H54 (cell line): ENCODE measurements around the gene LINC01488.

ENCODE experiments used
- DNase-seq: peaks from one replicate; pipeline ENCODE4 v3.0.0; 2011; ENCODE audit warnings: low spot score, mixed read lengths; ENCODE audit not compliant: insufficient read length
- FAIRE-seq: peaks from 3 replicates; lab custom pipeline; 2011; peaks lifted over from hg19 to GRCh38; lab: Jason Lieb, UNC
- POLR2A ChIP-seq: IDR thresholded peaks from 2 replicates; pipeline ENCODE4 v1.6.1; 2011; ENCODE audit warnings: low read depth, mild to moderate bottlenecking, low read length

The LINC01488 gene

GRCh38 chr11:69463995-69464960 is 17.2 kb upstream of the LINC01488 start:
- no peak for TF ChIP-seq POLR2A
- no peak for DNase-seq
- FAIRE-seq: no peak

DNA sequence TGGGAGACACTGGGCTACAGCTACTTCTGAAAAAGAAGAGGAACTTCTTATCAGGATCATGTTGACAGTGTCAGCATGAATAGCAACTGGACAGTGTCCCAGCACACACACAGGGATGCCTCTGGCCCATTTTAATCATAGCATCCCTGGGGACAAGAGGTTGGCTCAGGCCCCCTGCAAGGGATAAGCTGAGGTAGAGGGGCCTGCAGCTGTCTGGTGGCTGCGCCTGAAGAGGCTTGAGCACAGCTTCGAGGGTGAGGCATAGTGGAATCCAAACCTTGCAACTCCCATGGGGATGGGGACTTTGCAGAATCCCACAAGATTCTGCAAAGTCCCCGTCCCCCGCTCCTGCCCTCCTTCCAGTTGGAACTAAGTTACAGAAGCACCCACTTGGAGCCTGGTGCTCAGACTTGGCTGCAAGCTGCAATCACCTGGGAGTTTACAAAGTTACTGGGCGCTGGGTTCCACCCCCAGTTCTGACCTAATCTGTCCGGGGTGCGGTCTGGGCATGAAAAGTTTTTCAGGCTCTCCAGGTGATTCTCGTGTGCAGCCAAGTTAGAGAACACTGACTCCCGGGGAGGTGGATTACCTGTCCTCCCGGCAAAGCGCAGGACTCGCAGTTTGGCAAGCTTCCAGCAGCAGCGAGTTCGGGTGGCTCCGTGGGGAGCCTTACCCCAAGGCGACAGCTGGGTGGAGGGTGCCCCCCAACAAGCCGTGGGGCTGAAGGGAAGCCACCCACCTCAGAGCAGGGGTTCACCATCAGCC is 16.0 kb upstream of the LINC01488 start:
- DNase-seq: no peak
- no peak for TF ChIP-seq POLR2A
- FAIRE-seq: no peak

DNA sequence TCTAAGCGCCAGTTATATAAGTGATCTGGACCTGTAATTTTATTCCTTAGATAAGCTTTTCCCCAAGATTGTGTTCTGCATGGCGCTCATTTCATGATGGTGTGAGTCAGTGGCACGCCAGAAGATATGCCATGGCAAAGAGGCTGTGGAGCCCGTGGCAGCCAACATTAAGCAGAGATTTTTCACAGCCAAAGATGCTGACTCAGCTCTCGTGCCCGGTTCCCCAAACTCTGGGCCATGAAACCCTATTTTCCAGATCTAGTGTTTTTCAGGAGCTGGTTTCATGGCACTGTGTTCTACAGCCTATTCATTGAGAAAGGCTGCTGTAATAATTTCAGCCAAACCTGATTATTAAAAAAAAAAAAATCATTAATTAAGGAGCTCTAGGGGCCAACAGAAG is 15.4 kb upstream of the LINC01488 start:
- DNase-seq (no peak), FAIRE-seq (no peak)
- no peak for TF ChIP-seq POLR2A

- FAIRE-seq (no peak), DNase-seq (no peak)
- no peak for TF ChIP-seq POLR2A
These were observed 14.3 kb upstream of the LINC01488 start for GRCh38 chr11:69467196-69467595.

- TF ChIP-seq POLR2A: no peak
- no peak for FAIRE-seq
- DNase-seq: no peak
These were observed 13.8 kb upstream of the LINC01488 start for GRCh38 chr11:69467646-69468045.

DNA sequence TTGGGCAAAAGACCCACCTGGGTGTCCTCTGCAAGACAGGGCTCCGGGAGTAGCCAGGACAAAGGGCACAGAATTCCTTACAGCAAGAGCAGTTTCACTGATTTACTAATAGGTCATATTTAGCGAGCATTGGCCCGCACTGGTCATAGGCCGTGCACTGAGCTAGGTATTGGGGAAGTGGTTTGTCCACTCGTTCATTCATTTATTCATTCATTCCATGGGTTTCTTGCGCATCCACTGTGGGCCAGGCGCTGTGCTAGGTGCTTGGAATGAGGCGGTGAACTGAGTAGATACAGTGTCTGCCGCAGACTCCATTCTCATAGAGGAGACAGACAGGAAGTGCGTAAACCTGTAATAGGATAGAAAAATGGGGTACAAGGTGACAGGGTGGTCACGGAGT is 13.2 kb upstream of the LINC01488 start:
- no peak for FAIRE-seq
- DNase-seq: no peak
- no peak for TF ChIP-seq POLR2A

DNA sequence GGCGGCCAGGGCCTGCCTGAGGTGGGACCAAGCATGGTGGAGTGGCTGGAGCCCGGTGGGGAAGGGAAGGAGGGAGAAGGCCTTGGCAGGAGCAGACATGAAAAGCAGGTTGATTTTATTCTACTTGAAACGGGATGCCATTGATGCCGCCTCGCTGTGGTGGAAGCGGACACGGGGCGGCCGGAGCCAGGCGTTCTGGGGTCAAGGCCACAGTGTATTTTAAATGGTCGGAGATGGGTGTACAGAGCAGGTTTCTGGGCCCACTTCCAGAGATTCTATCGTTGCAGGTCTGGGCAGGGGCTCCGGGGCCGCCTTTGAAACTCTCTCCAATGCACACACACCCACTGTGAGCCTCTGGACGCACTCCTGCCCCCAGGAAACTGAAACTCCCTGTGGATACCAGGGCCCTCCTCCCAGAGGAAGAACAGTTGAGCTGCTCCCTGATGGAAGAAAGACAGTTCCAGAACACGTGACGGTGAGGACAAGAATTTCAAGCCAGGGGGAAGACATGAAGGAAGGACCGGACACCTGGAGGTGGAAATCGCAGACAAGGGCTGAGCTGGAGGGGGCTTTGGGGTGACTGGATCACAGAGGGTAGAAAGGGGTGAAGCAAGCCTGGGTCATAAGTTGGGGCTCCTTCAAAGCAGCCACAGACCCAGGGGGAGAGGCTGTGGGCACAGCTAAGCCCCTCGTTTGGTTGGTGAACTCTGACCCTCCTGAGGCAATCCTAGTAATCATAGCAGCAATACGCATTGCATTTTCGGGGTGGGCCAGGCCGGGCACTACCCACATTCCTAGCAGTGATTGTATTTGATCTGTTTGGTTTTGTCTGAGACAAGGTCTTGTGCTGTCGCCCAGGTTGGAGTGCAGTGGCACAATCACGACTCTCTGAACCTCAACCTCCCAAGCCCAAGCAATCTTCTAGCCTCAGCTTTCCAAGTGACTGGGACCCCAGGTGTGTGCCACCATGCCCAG is 12.3 kb upstream of the LINC01488 start:
- FAIRE-seq (no peak), DNase-seq (no peak)
- no peak for TF ChIP-seq POLR2A

GRCh38 chr11:69470301-69470700 is 11.2 kb upstream of the LINC01488 start:
- TF ChIP-seq POLR2A: no peak
- DNase-seq (no peak), FAIRE-seq (no peak)

DNA sequence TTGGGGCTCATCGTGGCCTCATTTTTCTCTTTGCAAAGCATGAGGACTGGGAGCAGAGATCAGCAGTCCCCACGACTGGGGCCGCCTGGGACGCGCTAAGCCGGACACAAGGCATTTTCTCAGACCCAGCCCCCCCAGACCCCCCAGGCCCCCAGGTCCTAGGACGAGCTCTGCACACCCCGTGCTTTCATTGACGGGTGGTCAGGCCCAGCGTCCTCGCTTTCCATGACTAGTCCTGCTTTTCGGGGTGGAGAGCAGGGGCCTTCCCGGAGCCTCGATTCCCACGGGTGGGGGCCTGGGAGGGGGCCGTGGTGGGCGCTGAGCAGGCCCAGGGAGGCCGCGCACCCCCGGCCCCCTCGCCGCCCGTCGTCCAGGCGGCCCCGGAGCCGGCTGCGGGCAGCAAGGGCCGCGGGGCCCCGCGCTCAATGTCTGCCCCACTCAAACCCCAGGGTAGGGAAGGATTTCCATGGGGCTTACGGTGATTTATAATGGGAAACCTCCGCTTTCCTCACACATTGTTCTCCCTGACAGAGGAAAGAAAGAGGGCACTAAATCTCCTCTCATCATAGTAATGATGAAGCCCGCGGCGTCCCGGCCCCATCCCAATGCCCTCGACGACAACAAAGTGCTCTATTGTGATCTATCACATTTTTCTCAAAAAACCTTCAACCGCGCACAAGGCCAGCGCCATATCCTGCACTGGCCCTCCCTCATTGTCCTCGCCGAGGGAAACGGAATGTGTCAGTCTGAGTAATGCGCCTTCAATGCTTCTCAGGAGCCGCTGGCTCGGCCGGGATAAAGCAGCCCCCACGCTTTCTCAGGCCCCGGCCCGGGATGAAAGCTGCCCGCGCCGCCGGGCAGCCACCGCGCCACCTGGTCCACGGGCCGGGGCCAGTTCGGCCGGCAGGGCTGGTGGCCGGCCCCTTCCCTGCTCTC is 10.4 kb upstream of the LINC01488 start:
- FAIRE-seq (no peak), DNase-seq (no peak)
- TF ChIP-seq POLR2A: no peak

DNA sequence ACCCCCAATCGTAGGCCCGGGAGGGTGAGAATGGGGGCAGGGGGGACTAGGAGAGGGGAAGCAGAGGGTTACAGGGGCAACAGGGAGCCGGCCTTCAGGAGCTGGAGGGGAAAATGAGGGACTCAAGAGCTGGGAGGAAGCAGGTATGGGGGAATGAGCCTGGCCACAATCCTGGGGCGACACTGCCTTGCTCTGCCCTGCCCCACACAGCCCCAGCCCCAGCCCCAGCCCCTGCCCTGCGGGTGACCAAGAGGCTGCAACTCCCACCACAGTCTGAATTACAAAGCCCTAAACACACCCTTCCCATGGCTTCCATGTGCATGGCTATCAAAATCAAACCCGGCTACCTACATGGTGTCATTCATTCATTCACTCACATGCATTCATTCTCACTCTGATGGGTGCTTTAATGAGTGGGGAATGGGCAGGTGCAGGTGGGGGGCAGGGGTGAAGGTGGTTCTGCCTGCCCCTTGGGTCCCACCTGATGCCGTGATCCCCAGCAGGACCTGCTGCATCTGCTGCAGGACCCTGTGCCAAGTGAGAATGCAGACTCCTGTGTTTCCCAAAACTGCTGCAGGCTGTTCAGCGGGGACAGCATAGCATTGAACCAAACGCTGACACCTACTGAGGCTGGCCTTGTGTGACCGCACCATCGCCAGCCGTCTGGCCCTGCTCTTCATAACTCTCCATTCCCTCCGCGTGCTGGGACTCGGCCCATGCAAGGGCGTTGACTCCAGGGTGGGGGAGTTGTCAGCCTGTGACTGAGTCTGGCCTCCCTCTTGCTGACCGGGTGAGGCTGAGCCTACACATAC is 9.5 kb upstream of the LINC01488 start:
- no peak for DNase-seq
- no peak for FAIRE-seq
- TF ChIP-seq POLR2A: no peak

DNA sequence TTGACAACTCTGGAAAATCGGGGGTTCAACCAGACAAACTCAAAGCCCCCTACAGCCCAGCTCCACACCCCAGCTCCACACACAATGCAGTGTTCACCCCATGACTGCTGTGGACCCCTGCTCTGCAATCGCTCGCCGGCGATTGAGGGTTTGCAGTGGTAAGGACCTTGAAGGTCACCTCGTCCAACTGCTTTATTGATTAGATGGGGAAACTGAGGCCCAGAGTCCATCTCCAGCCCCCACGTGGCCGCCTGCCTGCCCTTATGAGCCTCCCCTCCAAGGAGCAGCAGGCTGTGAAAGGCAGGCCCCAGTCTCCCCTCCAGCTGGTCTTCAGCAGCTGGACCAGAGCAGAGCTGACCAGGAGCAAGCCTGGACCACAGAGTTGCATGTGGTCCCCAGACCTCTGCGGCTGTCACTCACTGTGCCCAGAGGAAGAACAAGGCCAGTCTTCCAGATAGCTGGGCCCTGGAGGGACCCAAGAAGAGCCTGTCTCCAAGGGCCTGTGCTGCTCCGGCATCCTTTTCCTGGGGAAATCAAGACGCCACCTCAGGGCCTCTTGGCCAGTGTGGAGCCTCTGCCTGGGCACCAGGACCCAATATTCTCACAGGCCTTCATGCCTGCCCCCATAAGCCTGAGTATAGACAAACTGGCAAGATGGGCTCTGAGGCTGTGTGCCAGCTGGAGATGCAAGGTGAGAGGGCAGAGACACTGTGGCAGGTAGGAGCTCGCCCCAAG is 8.8 kb upstream of the LINC01488 start:
- no peak for FAIRE-seq
- no peak for TF ChIP-seq POLR2A
- no peak for DNase-seq
